DOHH2 (cell line): ENCODE data around the gene ZIC5.

Experiments used
- H3F3A ChIP-seq: fragments of 200-600 bp; sonication (generic), shearing (Covaris generic); 2 replicates; pipeline ENCODE4 v1.6.0; 2016; ENCODE audit warnings: antibody characterized with exemption, mild to moderate bottlenecking; ENCODE audit not compliant: control insufficient read depth, insufficient read depth
- H3K27ac ChIP-seq: fragments of 200-600 bp; sonication (generic); 2 replicates; pipeline ENCODE4 v1.5.1; 2014; ENCODE audit warnings: low read depth, mild to moderate bottlenecking, low read length, moderate library complexity
- H3K27me3 ChIP-seq: fragments of 200-600 bp; sonication (generic); 2 replicates; pipeline ENCODE4 v1.6.1; 2014; ENCODE audit warnings: mild to moderate bottlenecking, low read length, mixed read lengths; ENCODE audit not compliant: control insufficient read depth
- H3K36me3 ChIP-seq: fragments of 200-600 bp; sonication (generic); 2 replicates; pipeline ENCODE4 v1.6.1; 2014; ENCODE audit warnings: mild to moderate bottlenecking, low read length, moderate library complexity, mixed read lengths; ENCODE audit not compliant: control insufficient read depth
- H3K4me1 ChIP-seq: fragments of 200-600 bp; sonication (generic); 2 replicates; pipeline ENCODE4 v1.6.1; 2014; ENCODE audit warnings: mild to moderate bottlenecking, low read length, mixed read lengths; ENCODE audit not compliant: control insufficient read depth
- H3K4me2 ChIP-seq: fragments of 200-600 bp; sonication (generic); 2 replicates; pipeline ENCODE4 v1.6.0; 2014; ENCODE audit warnings: mild to moderate bottlenecking, low read length, moderate library complexity
- H3K4me3 ChIP-seq: fragments of 200-600 bp; sonication (generic); 2 replicates; pipeline ENCODE4 v1.5.1; 2014; ENCODE audit warnings: mild to moderate bottlenecking, low read length, mixed read lengths
- H3K79me2 ChIP-seq: fragments of 200-600 bp; sonication (generic); 2 replicates; pipeline ENCODE4 v1.6.1; 2014; ENCODE audit warnings: mild to moderate bottlenecking, low read length, mixed read lengths; ENCODE audit not compliant: control insufficient read depth
- H3K9me2 ChIP-seq: fragments of 200-600 bp; sonication (generic); replicated peaks from 2 replicates; pipeline ENCODE4 v1.6.1; 2014; ENCODE audit warnings: mild to moderate bottlenecking, low read length, mixed read lengths; ENCODE audit not compliant: control insufficient read depth
- H3K9me3 ChIP-seq: fragments of 200-600 bp; sonication (generic); 2 replicates; pipeline ENCODE4 v1.6.1; 2014; ENCODE audit warnings: antibody characterized with exemption, low read length, mixed read lengths; ENCODE audit not compliant: control insufficient read depth, insufficient read depth
- H4K20me1 ChIP-seq: fragments of 200-600 bp; sonication (generic); 2 replicates; pipeline ENCODE4 v1.6.0; 2014; ENCODE audit warnings: low read depth, mild to moderate bottlenecking, antibody characterized with exemption, low read length, moderate library complexity; ENCODE audit not compliant: control insufficient read depth, insufficient read depth
- CTCF ChIP-seq: fragments of 200-600 bp; sonication (generic); IDR thresholded peaks from one replicate; pipeline ENCODE4 v1.5.1; 2014; ENCODE audit warnings: antibody characterized with exemption, mild to moderate bottlenecking, low read depth, low read length; ENCODE audit not compliant: poor library complexity, severe bottlenecking
- EZH2phosphoT487 ChIP-seq: fragments of 200-600 bp; sonication (generic); IDR thresholded peaks from 2 replicates; pipeline ENCODE4 v1.6.1; 2017; ENCODE audit warnings: borderline replicate concordance, mild to moderate bottlenecking, antibody characterized with exemption, low read length, moderate library complexity, mixed read lengths

The ZIC5 gene

GRCh38 chr13:99965329-99966000 lies 6.1 kb downstream of the ZIC5 start:
- no peak overlapping the region for H3K4me2 ChIP-seq
- H3K9me2 ChIP-seq = no peaks in the 10 kb centered on the region
- H4K20me1 ChIP-seq = no peaks in the 10 kb centered on the region
- TF ChIP-seq CTCF = no peak
- no peak for TF ChIP-seq EZH2phosphoT487
- no peaks in the 10 kb centered on the region for H3K79me2 ChIP-seq
- H3K4me1 ChIP-seq = no peaks in the 10 kb centered on the region
- 0 out of 2 replicates have a peak, but pooled peaks cover 4% of the 10 kb centered on the region for H3K9me3 ChIP-seq
- peaks cover 7% of the 10 kb centered on the region for H3K27me3 ChIP-seq
- no peak overlapping the region for H3K4me3 ChIP-seq
- no peaks in the 10 kb centered on the region for H3F3A ChIP-seq
- no peak overlapping the region for H3K27ac ChIP-seq
- no peaks in the 10 kb centered on the region for H3K36me3 ChIP-seq

GRCh38 chr13:99963816-99964339 lies 7.7 kb downstream of the ZIC5 start:
- Histone ChIP-seq H3K9me2 (no peaks in the 10 kb centered on the region), H3K4me1 (no peaks in the 10 kb centered on the region), H3K4me3 (no peak overlapping the region), H3K27me3 (peaks cover 7% of the 10 kb centered on the region), H3K79me2 (no peaks in the 10 kb centered on the region), H3K36me3 (no peaks in the 10 kb centered on the region), H3K9me3 (0 out of 2 replicates have a peak, but pooled peaks cover under 1% of the 10 kb centered on the region), H3F3A (no peaks in the 10 kb centered on the region), H3K4me2 (no peak overlapping the region), H3K27ac (no peak overlapping the region), H4K20me1 (no peaks in the 10 kb centered on the region)
- TF ChIP-seq CTCF (no peak), EZH2phosphoT487 (no peak)

- Histone ChIP-seq H3K27ac (no peak overlapping the region), H3K27me3 (peaks cover 7% of the 10 kb centered on the region), H3K4me1 (no peaks in the 10 kb centered on the region), H3F3A (no peaks in the 10 kb centered on the region), H3K4me3 (no peak overlapping the region), H4K20me1 (no peaks in the 10 kb centered on the region), H3K36me3 (no peaks in the 10 kb centered on the region), H3K79me2 (no peaks in the 10 kb centered on the region), H3K9me2 (no peaks in the 10 kb centered on the region), H3K9me3 (no peaks in the 10 kb centered on the region), H3K4me2 (no peak overlapping the region)
- no peak for TF ChIP-seq EZH2phosphoT487
- TF ChIP-seq CTCF = no peak
These were observed 9.3 kb downstream of the ZIC5 start for GRCh38 chr13:99962242-99962641.
